ENCODE data around the gene AMPD2.

DNA sequence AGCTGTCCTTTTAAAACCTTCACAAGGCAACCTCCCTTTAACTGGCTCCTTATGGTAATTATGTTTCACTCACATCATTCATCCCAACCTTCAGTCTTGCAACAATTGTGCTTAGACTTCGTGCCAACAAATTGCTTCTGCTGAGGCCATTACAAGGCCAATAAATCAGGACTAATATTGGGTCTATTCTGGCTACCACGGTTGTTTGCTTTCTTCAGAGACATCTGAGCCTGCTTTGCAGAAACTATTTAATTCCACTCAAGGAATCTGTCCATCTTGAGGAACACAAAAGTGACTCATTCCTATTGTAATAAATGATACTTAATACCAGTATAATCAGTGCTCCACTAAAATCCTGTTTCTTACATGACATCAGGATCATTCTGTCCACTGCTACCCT, 33.7 kb downstream of the AMPD2 start:
- TF ChIP-seq, protein P1, sequence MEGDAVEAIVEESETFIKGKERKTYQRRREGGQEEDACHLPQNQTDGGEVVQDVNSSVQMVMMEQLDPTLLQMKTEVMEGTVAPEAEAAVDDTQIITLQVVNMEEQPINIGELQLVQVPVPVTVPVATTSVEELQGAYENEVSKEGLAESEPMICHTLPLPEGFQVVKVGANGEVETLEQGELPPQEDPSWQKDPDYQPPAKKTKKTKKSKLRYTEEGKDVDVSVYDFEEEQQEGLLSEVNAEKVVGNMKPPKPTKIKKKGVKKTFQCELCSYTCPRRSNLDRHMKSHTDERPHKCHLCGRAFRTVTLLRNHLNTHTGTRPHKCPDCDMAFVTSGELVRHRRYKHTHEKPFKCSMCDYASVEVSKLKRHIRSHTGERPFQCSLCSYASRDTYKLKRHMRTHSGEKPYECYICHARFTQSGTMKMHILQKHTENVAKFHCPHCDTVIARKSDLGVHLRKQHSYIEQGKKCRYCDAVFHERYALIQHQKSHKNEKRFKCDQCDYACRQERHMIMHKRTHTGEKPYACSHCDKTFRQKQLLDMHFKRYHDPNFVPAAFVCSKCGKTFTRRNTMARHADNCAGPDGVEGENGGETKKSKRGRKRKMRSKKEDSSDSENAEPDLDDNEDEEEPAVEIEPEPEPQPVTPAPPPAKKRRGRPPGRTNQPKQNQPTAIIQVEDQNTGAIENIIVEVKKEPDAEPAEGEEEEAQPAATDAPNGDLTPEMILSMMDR (optimal IDR thresholded peaks at IDR 0.05 in 1 of 3, IDR thresholded peaks at IDR 0.05 in 1 of 3, conservative IDR thresholded peaks at IDR 0.05 in 1 of 3; ENCODE audit: extremely low read depth in 1 of 3, insufficient read depth in 2 of 3, low read length in 3 of 3), result no peak
- no peak for TF ChIP-seq EZH2 (IDR thresholded peaks at IDR 0.05; ENCODE audit: low read length)
